HepG2 (cell line): ENCODE results near the gene WNK2. TPM values are rescaled to one million over a fixed set of nuclear protein-coding genes. Genes with fewer than 3 reads are reported as not detected.

ENCODE experiments used
- ATAC-seq: fragments of 200-7000 bp; cut with Tn5 transposase; 3 replicates; pipeline ENCODE4 v1.9.1; 2020; ENCODE audit warnings: mild to moderate bottlenecking, moderate library complexity
- BruUV-seq: library from RNA; stranded (reverse); fragments of 400-500 nt; replicated peaks from 2 replicates; lab custom pipeline; 2021; lab: Mats Ljungman, UMichigan
- CTCF ChIA-PET: fragments of 300-600 bp; formaldehyde crosslinking; extraction: SDS; loops from one replicate; lab custom pipeline; 2021; ENCODE audit warnings: low total read pairs, inconsistent platforms, low intra/inter-chr PET ratio; lab: Yijun Ruan, JAX
- POLR2A ChIA-PET: fragments of 350-600 bp; sonication (Branson Sonifier 250); formaldehyde crosslinking; loops from one replicate; lab custom pipeline; 2020; ENCODE audit warnings: antibody characterized with exemption, inconsistent platforms; lab: Yijun Ruan, JAX
- DNase-seq: peaks from one replicate; pipeline ENCODE4 v3.0.0-alpha.2; 2015; ENCODE audit warnings: low spot score
- FAIRE-seq: peaks from 3 replicates; lab custom pipeline; 2011; peaks lifted over from hg19 to GRCh38; lab: Jason Lieb, UNC
- H2AFZ ChIP-seq: one replicate; pipeline ENCODE4 v1.6.1; 2011; ENCODE audit warnings: low read length, inconsistent platforms
- H3K27ac ChIP-seq: fragments of 300-600 bp; 3 replicates; pipeline ENCODE4 v1.8.0; 2011; ENCODE audit warnings: mixed run types, mild to moderate bottlenecking, mixed read lengths, low read length, inconsistent platforms; ENCODE audit not compliant: insufficient read depth; ENCODE audit errors: extremely low read length
- H3K27me3 ChIP-seq, 2 experiments: fragments of 200-600 bp in 1 of 2; 2 replicates in 1 of 2; 3 replicates in 1 of 2; pipeline versions ENCODE4 v1.6.0 to v1.8.0; 2011; ENCODE audit warnings: low read length in 2 of 2, mild to moderate bottlenecking in 2 of 2, moderate library complexity in 2 of 2, inconsistent platforms in 1 of 2; ENCODE audit not compliant: insufficient read depth in 2 of 2, control insufficient read depth in 1 of 2
- H3K36me3 ChIP-seq, 2 experiments: fragments of 200-600 bp in 1 of 2; replicated peaks in 1 of 2; 2 replicates in 1 of 2; 3 replicates in 1 of 2; pipeline versions ENCODE4 v1.5.1 to v1.8.0; 2011; ENCODE audit warnings: low read length in 2 of 2, inconsistent platforms in 1 of 2; ENCODE audit not compliant: insufficient read depth in 2 of 2, control insufficient read depth in 1 of 2
- H3K4me1 ChIP-seq: 2 replicates; pipeline ENCODE4 v1.5.1; 2012; ENCODE audit warnings: low read length, inconsistent platforms; ENCODE audit not compliant: insufficient read depth
- H3K4me2 ChIP-seq: 2 replicates; pipeline ENCODE4 v1.6.0; 2011; ENCODE audit warnings: low read depth, low read length, inconsistent platforms
- H3K4me3 ChIP-seq, 3 experiments: fragments of 200-600 bp in 1 of 3; sonication (generic), shearing (Covaris generic) in 1 of 3; replicated peaks in 1 of 3; 2 replicates each; pipeline ENCODE4 v1.5.1; 2011 to 2016; ENCODE audit warnings: low read length in 3 of 3, inconsistent platforms in 2 of 3, low read depth in 2 of 3, mild to moderate bottlenecking in 2 of 3, control low read depth in 1 of 3, mixed read lengths in 1 of 3; ENCODE audit not compliant: insufficient read depth in 1 of 3
- H3K79me2 ChIP-seq: one replicate; pipeline ENCODE4 v1.6.1; 2011; ENCODE audit warnings: low read length, inconsistent platforms; ENCODE audit not compliant: insufficient read depth
- H3K9ac ChIP-seq: 2 replicates; pipeline ENCODE4 v1.6.0; 2011; ENCODE audit warnings: mild to moderate bottlenecking, low read depth, low read length, inconsistent platforms; ENCODE audit not compliant: insufficient read depth
- H3K9me3 ChIP-seq: 2 replicates; pipeline ENCODE4 v1.5.1; 2012; ENCODE audit warnings: mild to moderate bottlenecking, low read length
- H4K20me1 ChIP-seq: 2 replicates; pipeline ENCODE4 v1.6.0; 2011; ENCODE audit warnings: inconsistent platforms, mild to moderate bottlenecking, low read length, moderate library complexity; ENCODE audit not compliant: insufficient read depth
- CBFB ChIP-seq: sonication (generic); formaldehyde crosslinking; IDR thresholded peaks from 2 replicates; pipeline ENCODE4 v1.4.0; 2020; ENCODE audit warnings: missing genetic modification reagents
- EHMT2 ChIP-seq: fragments of 200-600 bp; sonication (generic); IDR thresholded peaks from 2 replicates; pipeline ENCODE4 v1.7.0; 2017; ENCODE audit warnings: antibody characterized with exemption, low read depth, low read length, borderline replicate concordance
- ZSCAN5A ChIP-seq: sonication (generic); formaldehyde crosslinking; IDR thresholded peaks from 2 replicates; pipeline ENCODE4 v1.8.0; 2022; ENCODE audit warnings: mild to moderate bottlenecking, missing genetic modification reagents, borderline replicate concordance
- WGBS: methylation state at CpG from one replicate; pipeline ENCODE4 v1.1.6; 2017; ENCODE audit warnings: low lambda C conversion rate; 5-methylcytosine and 5-hydroxymethylcytosine counted together
- in situ Hi-C: cut with HindIII; loops from 2 replicates; pipeline ENCODE4 v1.10.0; 2017; ENCODE audit warnings: low pct_unique_long_range_greater_than_20kb; ENCODE audit not compliant: extremely low pct_ligation_motif_present
- intact Hi-C: fragments of 100-400 bp; cut with micrococcal nuclease; formaldehyde crosslinking; loops from one replicate; pipeline ENCODE4 v1.10.0; 2022; ENCODE audit not compliant: unreplicated experiment
- polyA plus RNA-seq, 8 experiments: library from polyadenylated mRNA; depleted of rRNA in 3 of 8; stranded (reverse) in 7 of 8; unstranded in 1 of 8; fragments of >200 nt; fragmentation: Illumina TruSeq in 4 of 8; extraction: Trizol in 4 of 8; gene quantifications; 2 replicates each; pipeline versions ENCODE4 v1.2.1 to v1.2.3, GENCODE V29; 2011 to 2016; ENCODE audit warnings: low read depth in 4 of 8, missing spikeins in 1 of 8, mixed read lengths in 1 of 8; ENCODE audit not compliant: insufficient read depth in 1 of 8
- total RNA-seq, 5 experiments: library from RNA; depleted of rRNA; stranded (reverse); fragments of >200 nt; fragmentation: Illumina TruSeq; extraction: Trizol; gene quantifications; 2 replicates each; pipeline ENCODE4 v1.2.3, GENCODE V29; 2016; ENCODE audit warnings: low read depth in 1 of 5
- TF ChIP-seq, protein P1 (sequence below): IDR thresholded peaks from 2 replicates; pipeline ENCODE4 v1.6.1; 2012; ENCODE audit warnings: low read length, improper control_type of control experiment

The WNK2 gene
- total and polyA plus RNA-seq, 2 of the 13 experiments (the other 11 are each of a cell fraction or from before 2014, with no cell fraction given), result 10.5 to 12.0 TPM

DNA sequence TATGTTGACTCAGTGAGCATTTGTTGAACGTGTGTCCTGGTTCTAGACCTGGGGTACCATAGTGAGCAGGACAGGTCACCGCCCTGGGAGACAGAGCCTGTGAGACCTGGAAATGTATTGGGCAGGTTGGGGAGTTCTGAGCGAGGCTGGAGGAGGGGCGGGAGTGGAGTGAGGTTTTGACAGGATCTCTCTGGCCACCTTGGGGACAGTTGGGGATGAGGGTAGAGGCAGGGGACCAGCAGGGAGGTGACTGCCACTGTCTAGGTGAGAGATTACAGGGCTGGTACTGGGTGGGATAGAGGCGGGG lies 7.4 kb downstream of the WNK2 start:
- intact Hi-C loops, result no loop called here
- H3K9ac ChIP-seq, result no peak overlapping the region
- TF ChIP-seq CBFB (no peak), EHMT2 (no peak), ZSCAN5A (CRISPR knock-in tag) (no peak)
- TF ChIP-seq, protein P1, sequence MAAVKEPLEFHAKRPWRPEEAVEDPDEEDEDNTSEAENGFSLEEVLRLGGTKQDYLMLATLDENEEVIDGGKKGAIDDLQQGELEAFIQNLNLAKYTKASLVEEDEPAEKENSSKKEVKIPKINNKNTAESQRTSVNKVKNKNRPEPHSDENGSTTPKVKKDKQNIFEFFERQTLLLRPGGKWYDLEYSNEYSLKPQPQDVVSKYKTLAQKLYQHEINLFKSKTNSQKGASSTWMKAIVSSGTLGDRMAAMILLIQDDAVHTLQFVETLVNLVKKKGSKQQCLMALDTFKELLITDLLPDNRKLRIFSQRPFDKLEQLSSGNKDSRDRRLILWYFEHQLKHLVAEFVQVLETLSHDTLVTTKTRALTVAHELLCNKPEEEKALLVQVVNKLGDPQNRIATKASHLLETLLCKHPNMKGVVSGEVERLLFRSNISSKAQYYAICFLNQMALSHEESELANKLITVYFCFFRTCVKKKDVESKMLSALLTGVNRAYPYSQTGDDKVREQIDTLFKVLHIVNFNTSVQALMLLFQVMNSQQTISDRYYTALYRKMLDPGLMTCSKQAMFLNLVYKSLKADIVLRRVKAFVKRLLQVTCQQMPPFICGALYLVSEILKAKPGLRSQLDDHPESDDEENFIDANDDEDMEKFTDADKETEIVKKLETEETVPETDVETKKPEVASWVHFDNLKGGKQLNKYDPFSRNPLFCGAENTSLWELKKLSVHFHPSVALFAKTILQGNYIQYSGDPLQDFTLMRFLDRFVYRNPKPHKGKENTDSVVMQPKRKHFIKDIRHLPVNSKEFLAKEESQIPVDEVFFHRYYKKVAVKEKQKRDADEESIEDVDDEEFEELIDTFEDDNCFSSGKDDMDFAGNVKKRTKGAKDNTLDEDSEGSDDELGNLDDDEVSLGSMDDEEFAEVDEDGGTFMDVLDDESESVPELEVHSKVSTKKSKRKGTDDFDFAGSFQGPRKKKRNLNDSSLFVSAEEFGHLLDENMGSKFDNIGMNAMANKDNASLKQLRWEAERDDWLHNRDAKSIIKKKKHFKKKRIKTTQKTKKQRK, result no peak
- peaks cover 58% of the 10 kb centered on the region for H3K79me2 ChIP-seq
- no peak overlapping the region for H3K4me3 ChIP-seq
- DNase-seq, result no peak
- no peaks in the 10 kb centered on the region for H3K27me3 ChIP-seq
- in situ Hi-C loops, result no loop called here
- no TSS peak for BruUV-seq
- peaks cover 1 to 10% of the 10 kb centered on the region in 2 experiments; a peak in 1 of 5 replicates for H3K36me3 ChIP-seq
- no peak overlapping the region for H2AFZ ChIP-seq
- peaks cover 45% of the 10 kb centered on the region for H3K4me1 ChIP-seq
- ATAC-seq, result no peak
- H4K20me1 ChIP-seq, result no peaks in the 10 kb centered on the region
- H3K4me2 ChIP-seq, result no peak overlapping the region
- no peak overlapping the region for H3K27ac ChIP-seq
- no peaks in the 10 kb centered on the region for H3K9me3 ChIP-seq
- ChIA-PET POLR2A (no interaction called here), CTCF (no interaction called here)
- FAIRE-seq, result no peak
- 86% methylated on average over 5 of the region's 5 CpGs for WGBS
